Measurements from ENCODE around the gene PPM1H.

The PPM1H gene

GRCh38 chr12:62629971-62630739 lies 304.8 kb downstream of the PPM1H start:
- H3K4me3 ChIP-seq (ENCODE audit: low read length): no peak overlapping the region
- peaks cover 20% of the 10 kb centered on the region for H3K27me3 ChIP-seq (ENCODE audit: low read depth, low read length)
- TF ChIP-seq, protein P1, sequence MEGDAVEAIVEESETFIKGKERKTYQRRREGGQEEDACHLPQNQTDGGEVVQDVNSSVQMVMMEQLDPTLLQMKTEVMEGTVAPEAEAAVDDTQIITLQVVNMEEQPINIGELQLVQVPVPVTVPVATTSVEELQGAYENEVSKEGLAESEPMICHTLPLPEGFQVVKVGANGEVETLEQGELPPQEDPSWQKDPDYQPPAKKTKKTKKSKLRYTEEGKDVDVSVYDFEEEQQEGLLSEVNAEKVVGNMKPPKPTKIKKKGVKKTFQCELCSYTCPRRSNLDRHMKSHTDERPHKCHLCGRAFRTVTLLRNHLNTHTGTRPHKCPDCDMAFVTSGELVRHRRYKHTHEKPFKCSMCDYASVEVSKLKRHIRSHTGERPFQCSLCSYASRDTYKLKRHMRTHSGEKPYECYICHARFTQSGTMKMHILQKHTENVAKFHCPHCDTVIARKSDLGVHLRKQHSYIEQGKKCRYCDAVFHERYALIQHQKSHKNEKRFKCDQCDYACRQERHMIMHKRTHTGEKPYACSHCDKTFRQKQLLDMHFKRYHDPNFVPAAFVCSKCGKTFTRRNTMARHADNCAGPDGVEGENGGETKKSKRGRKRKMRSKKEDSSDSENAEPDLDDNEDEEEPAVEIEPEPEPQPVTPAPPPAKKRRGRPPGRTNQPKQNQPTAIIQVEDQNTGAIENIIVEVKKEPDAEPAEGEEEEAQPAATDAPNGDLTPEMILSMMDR (IDR thresholded peaks at IDR 0.05; ENCODE audit: low read depth, low read length): no peak
- no peak for TF ChIP-seq EZH2phosphoT487 (IDR thresholded peaks at IDR 0.05; ENCODE audit: low read depth)
- no peak overlapping the region for H2AFZ ChIP-seq (ENCODE audit: low read depth, low read length)
- H3K4me2 ChIP-seq (ENCODE audit: low read length): no peak overlapping the region
- H3K79me2 ChIP-seq (ENCODE audit: low read length): no peaks in the 10 kb centered on the region
- no peak overlapping the region for H3K27ac ChIP-seq (ENCODE audit: low read length)
- no peaks in the 10 kb centered on the region for H3K36me3 ChIP-seq (replicated peaks; ENCODE audit: low read depth, low read length)
- H4K20me1 ChIP-seq (ENCODE audit: insufficient read depth, low read length): no peaks in the 10 kb centered on the region
- H3K9ac ChIP-seq (ENCODE audit: low read length): no peak overlapping the region
- H3K9me3 ChIP-seq (ENCODE audit: insufficient read depth, low read length): no peaks in the 10 kb centered on the region
- H3K4me1 ChIP-seq (ENCODE audit: low read length): peaks cover 12% of the 10 kb centered on the region

DNA sequence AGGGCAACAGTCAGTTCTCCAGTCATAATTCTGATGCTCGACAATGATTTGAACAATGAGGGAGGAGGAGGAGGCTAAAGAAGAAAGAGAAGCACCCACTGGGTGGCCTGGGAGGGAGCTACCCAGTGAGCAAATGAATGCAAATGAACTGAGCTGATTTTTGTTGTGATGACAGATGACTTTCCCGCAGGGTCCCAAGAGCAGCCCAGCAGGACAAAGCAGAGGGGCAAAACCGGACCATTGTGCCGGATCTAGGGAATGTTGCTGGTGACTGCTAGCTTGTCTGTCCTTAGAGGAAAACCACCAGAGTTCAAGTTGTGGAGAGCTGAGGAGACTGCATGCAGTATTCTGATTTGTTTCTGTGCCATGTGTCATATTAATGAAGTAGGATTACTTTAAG lies 305.5 kb downstream of the PPM1H start:
- no peak for TF ChIP-seq EZH2phosphoT487 (IDR thresholded peaks at IDR 0.05; ENCODE audit: low read depth)
- TF ChIP-seq, protein P1 (IDR thresholded peaks at IDR 0.05; ENCODE audit: low read depth, low read length): no peak
- no peak overlapping the region for H3K4me3 ChIP-seq (ENCODE audit: low read length)
- H3K4me1 ChIP-seq (ENCODE audit: low read length): peaks cover 12% of the 10 kb centered on the region
- no peaks in the 10 kb centered on the region for H4K20me1 ChIP-seq (ENCODE audit: insufficient read depth, low read length)
- H3K4me2 ChIP-seq (ENCODE audit: low read length): no peak overlapping the region
- H3K27me3 ChIP-seq (ENCODE audit: low read depth, low read length): peaks cover 17% of the 10 kb centered on the region
- no peak overlapping the region for H2AFZ ChIP-seq (ENCODE audit: low read depth, low read length)
- H3K79me2 ChIP-seq (ENCODE audit: low read length): no peaks in the 10 kb centered on the region
- H3K9ac ChIP-seq (ENCODE audit: low read length): no peak overlapping the region
- H3K36me3 ChIP-seq (replicated peaks; ENCODE audit: low read depth, low read length): no peaks in the 10 kb centered on the region
- no peak overlapping the region for H3K27ac ChIP-seq (ENCODE audit: low read length)
- H3K9me3 ChIP-seq (ENCODE audit: insufficient read depth, low read length): no peaks in the 10 kb centered on the region

DNA sequence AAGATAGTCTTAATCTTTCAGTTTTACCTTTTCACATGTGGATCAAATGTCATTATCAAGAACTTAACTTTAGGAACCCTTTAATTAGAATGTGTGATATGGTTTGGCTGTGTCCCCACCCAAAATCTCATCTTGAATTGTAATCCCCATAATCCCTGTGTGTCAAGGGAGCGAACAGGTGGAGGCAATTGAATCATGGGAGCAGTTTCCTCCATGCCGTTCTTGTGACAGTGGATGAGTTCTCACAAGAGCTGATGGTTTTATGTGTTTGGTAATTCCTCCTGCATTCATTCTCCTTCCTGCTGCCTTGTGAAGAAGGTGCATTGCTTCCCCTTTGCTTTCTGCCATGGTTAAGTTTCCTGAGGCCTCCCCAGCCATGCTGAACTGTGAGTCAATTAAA lies 307.8 kb downstream of the PPM1H start:
- Histone ChIP-seq H3K27me3 (ENCODE audit: low read depth, low read length) (peaks cover 17% of the 10 kb centered on the region), H3K9me3 (ENCODE audit: insufficient read depth, low read length) (no peaks in the 10 kb centered on the region), H3K27ac (ENCODE audit: low read length) (no peak overlapping the region), H3K4me3 (ENCODE audit: low read length) (no peak overlapping the region), H3K79me2 (ENCODE audit: low read length) (no peaks in the 10 kb centered on the region), H3K4me2 (ENCODE audit: low read length) (no peak overlapping the region), H3K9ac (ENCODE audit: low read length) (no peak overlapping the region), H4K20me1 (ENCODE audit: insufficient read depth, low read length) (no peaks in the 10 kb centered on the region), H3K36me3 (replicated peaks; ENCODE audit: low read depth, low read length) (no peaks in the 10 kb centered on the region), H3K4me1 (ENCODE audit: low read length) (0 out of 2 replicates have a peak, but pooled peaks cover 4% of the 10 kb centered on the region), H2AFZ (ENCODE audit: low read depth, low read length) (no peak overlapping the region)
- TF ChIP-seq, protein P1 (IDR thresholded peaks at IDR 0.05; ENCODE audit: low read depth, low read length): no peak
- no peak for TF ChIP-seq EZH2phosphoT487 (IDR thresholded peaks at IDR 0.05; ENCODE audit: low read depth)

GRCh38 chr12:62625228-62625627 lies 309.7 kb downstream of the PPM1H start:
- H3K9me3 ChIP-seq (ENCODE audit: insufficient read depth, low read length): no peaks in the 10 kb centered on the region
- no peak overlapping the region for H3K9ac ChIP-seq (ENCODE audit: low read length)
- 0 out of 2 replicates have a peak, but pooled peaks cover 3% of the 10 kb centered on the region for H3K27me3 ChIP-seq (ENCODE audit: low read depth, low read length)
- H3K4me3 ChIP-seq (ENCODE audit: low read length): no peak overlapping the region
- H4K20me1 ChIP-seq (ENCODE audit: insufficient read depth, low read length): no peaks in the 10 kb centered on the region
- H3K4me1 ChIP-seq (ENCODE audit: low read length): no peaks in the 10 kb centered on the region
- TF ChIP-seq EZH2phosphoT487 (IDR thresholded peaks at IDR 0.05; ENCODE audit: low read depth): no peak
- TF ChIP-seq, protein P1 (IDR thresholded peaks at IDR 0.05; ENCODE audit: low read depth, low read length): no peak
- no peaks in the 10 kb centered on the region for H3K79me2 ChIP-seq (ENCODE audit: low read length)
- H3K4me2 ChIP-seq (ENCODE audit: low read length): no peak overlapping the region
- no peaks in the 10 kb centered on the region for H3K36me3 ChIP-seq (replicated peaks; ENCODE audit: low read depth, low read length)
- H2AFZ ChIP-seq (ENCODE audit: low read depth, low read length): no peak overlapping the region
- no peak overlapping the region for H3K27ac ChIP-seq (ENCODE audit: low read length)

Data from OCI-LY3 (cell line).